ENCODE measurements around the gene ZNF423. TPM values are rescaled to one million over a fixed set of nuclear protein-coding genes. Genes with fewer than 3 reads are reported as not detected.

ZNF423 gene
- total RNA-seq, 1 experiment from 2014 or later = 0.49 TPM

GRCh38 chr16:49828533-49829267 is 27.2 kb downstream of the ZNF423 start:
- CTCF ChIA-PET = no interaction called here

GRCh38 chr16:49827805-49828438 is 28.0 kb downstream of the ZNF423 start:
- no peaks in the 10 kb centered on the region for H3K9me3 ChIP-seq (ENCODE audit: control insufficient read depth, insufficient read depth, low read depth, low read length)
- no peaks in the 10 kb centered on the region; the same call in 1 of the 2 replicates for H3K27me3 ChIP-seq (ENCODE audit: control insufficient read depth, insufficient read depth, low read length)
- intact Hi-C loops (cut with micrococcal nuclease; ENCODE audit: unreplicated experiment) = no loop called here
- no peak for ATAC-seq
- H3K36me3 ChIP-seq (ENCODE audit: control insufficient read depth, insufficient read depth, low read length) = no peaks in the 10 kb centered on the region
- CTCF ChIA-PET = no interaction called here
- no peaks in the 10 kb centered on the region for H3K4me1 ChIP-seq (ENCODE audit: control insufficient read depth, insufficient read depth, low read length)
- no TSS peak for BruUV-seq (replicated peaks)
- TF ChIP-seq SIN3A (IDR thresholded peaks at IDR 0.05; ENCODE audit: borderline replicate concordance, insufficient read depth, low read depth, low read length) = no peak
- TF ChIP-seq POLR2AphosphoS5 (IDR thresholded peaks at IDR 0.05; ENCODE audit: low read depth, low read length) = no peak
- H3K27ac ChIP-seq (ENCODE audit: low read length) = no peak overlapping the region
- POLR2A ChIA-PET = no interaction called here
- no peak for DNase-seq (ENCODE audit: low read depth, low spot score)
- no peak overlapping the region for H3K4me3 ChIP-seq (ENCODE audit: low read depth in 2 of 2, low read length in 2 of 2)
- in situ Hi-C loops (cut with HindIII; ENCODE audit: low pct_unique_long_range_greater_than_20kb, low sequenced_read_pairs) = no loop called here

More at GRCh38 chr16:49828533-49829267, 27.2 kb downstream of the ZNF423 start:
- ATAC-seq (no peak), DNase-seq (ENCODE audit: low read depth, low spot score) (no peak)
- H3K4me3 ChIP-seq (ENCODE audit: low read depth in 2 of 2, low read length in 2 of 2) = no peak overlapping the region
- TF ChIP-seq POLR2AphosphoS5 (IDR thresholded peaks at IDR 0.05; ENCODE audit: low read depth, low read length) = no peak
- no peak for TF ChIP-seq SIN3A (IDR thresholded peaks at IDR 0.05; ENCODE audit: borderline replicate concordance, insufficient read depth, low read depth, low read length)
- TF ChIP-seq TCF7L2 (IDR thresholded peaks at IDR 0.05; ENCODE audit: low read depth, low read length) = no peak
- TF ChIP-seq CTCF (IDR thresholded peaks at IDR 0.05) = no peak
- TF ChIP-seq REST (IDR thresholded peaks at IDR 0.05; ENCODE audit: insufficient read depth in 1 of 2, low read depth in 2 of 2, low read length in 1 of 2) = no peak
- intact Hi-C loops (cut with micrococcal nuclease; ENCODE audit: unreplicated experiment) = no loop called here
- POLR2A ChIA-PET = no interaction called here
- H3K27ac ChIP-seq (ENCODE audit: low read length) = no peak overlapping the region
- H3K9me3 ChIP-seq (ENCODE audit: control insufficient read depth, insufficient read depth, low read depth, low read length) = no peaks in the 10 kb centered on the region
- BruUV-seq (replicated peaks) = no TSS peak
- in situ Hi-C loops (cut with HindIII; ENCODE audit: low pct_unique_long_range_greater_than_20kb, low sequenced_read_pairs) = no loop called here
- no peaks in the 10 kb centered on the region for H3K4me1 ChIP-seq (ENCODE audit: control insufficient read depth, insufficient read depth, low read length)
- H3K27me3 ChIP-seq (ENCODE audit: control insufficient read depth, insufficient read depth, low read length) = no peaks in the 10 kb centered on the region; the same call in 1 of the 2 replicates
- no peaks in the 10 kb centered on the region for H3K36me3 ChIP-seq (ENCODE audit: control insufficient read depth, insufficient read depth, low read length)

GRCh38 chr16:49826515-49826914 is 29.4 kb downstream of the ZNF423 start:
- CTCF ChIA-PET = no interaction called here
- no peak for ATAC-seq
- no peak overlapping the region for H3K4me3 ChIP-seq (ENCODE audit: low read depth in 2 of 2, low read length in 2 of 2)
- no peak for DNase-seq (ENCODE audit: low read depth, low spot score)
- H3K9me3 ChIP-seq (ENCODE audit: control insufficient read depth, insufficient read depth, low read depth, low read length) = no peaks in the 10 kb centered on the region
- no peaks in the 10 kb centered on the region for H3K36me3 ChIP-seq (ENCODE audit: control insufficient read depth, insufficient read depth, low read length)
- H3K27me3 ChIP-seq (ENCODE audit: control insufficient read depth, insufficient read depth, low read length) = no peaks in the 10 kb centered on the region; the same call in 1 of the 2 replicates
- TF ChIP-seq POLR2AphosphoS5 (IDR thresholded peaks at IDR 0.05; ENCODE audit: low read depth, low read length) (no peak), SIN3A (IDR thresholded peaks at IDR 0.05; ENCODE audit: borderline replicate concordance, insufficient read depth, low read depth, low read length) (no peak), TCF7L2 (IDR thresholded peaks at IDR 0.05; ENCODE audit: low read depth, low read length) (no peak), REST (IDR thresholded peaks at IDR 0.05; ENCODE audit: insufficient read depth in 1 of 2, low read depth in 2 of 2, low read length in 1 of 2) (no peak), CTCF (IDR thresholded peaks at IDR 0.05) (no peak)
- no TSS peak for BruUV-seq (replicated peaks)
- no peak overlapping the region for H3K27ac ChIP-seq (ENCODE audit: low read length)
- intact Hi-C loops (cut with micrococcal nuclease; ENCODE audit: unreplicated experiment) (no loop called here), in situ Hi-C loops (cut with HindIII; ENCODE audit: low pct_unique_long_range_greater_than_20kb, low sequenced_read_pairs) (no loop called here)
- POLR2A ChIA-PET = no interaction called here
- H3K4me1 ChIP-seq (ENCODE audit: control insufficient read depth, insufficient read depth, low read length) = no peaks in the 10 kb centered on the region
